GM20000 (cell line): ENCODE data around the gene ESD.

Experiments used
- DNase-seq: peaks from one replicate; pipeline ENCODE4 v3.0.0; 2012; ENCODE audit warnings: low spot score
- TF ChIP-seq, protein P1 (sequence below): IDR thresholded peaks from 2 replicates; pipeline ENCODE4 v1.5.1; 2012; ENCODE audit warnings: mild to moderate bottlenecking, control low read depth; ENCODE audit errors: extremely low read depth, missing control alignments

Gene ESD

DNA sequence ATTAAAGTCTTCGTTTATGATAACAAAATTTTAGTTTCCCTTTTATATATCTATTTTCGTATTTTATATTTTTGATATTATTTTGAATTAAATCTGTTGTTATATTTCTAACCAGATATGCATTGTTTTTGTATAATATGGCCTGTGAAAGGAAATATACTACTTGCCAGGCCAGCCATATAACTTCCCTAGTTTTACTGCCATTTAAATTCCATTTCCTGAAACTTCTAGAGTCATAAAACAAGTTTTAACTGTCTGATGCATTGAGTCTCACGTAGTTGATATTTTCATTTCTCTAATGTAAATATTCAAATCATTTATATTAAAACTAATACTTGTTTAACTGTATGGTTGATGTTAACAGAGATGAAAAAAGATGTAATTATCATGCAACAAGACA lies 13.5 kb downstream of the ESD start:
- no peak for DNase-seq
- TF ChIP-seq, protein P1, sequence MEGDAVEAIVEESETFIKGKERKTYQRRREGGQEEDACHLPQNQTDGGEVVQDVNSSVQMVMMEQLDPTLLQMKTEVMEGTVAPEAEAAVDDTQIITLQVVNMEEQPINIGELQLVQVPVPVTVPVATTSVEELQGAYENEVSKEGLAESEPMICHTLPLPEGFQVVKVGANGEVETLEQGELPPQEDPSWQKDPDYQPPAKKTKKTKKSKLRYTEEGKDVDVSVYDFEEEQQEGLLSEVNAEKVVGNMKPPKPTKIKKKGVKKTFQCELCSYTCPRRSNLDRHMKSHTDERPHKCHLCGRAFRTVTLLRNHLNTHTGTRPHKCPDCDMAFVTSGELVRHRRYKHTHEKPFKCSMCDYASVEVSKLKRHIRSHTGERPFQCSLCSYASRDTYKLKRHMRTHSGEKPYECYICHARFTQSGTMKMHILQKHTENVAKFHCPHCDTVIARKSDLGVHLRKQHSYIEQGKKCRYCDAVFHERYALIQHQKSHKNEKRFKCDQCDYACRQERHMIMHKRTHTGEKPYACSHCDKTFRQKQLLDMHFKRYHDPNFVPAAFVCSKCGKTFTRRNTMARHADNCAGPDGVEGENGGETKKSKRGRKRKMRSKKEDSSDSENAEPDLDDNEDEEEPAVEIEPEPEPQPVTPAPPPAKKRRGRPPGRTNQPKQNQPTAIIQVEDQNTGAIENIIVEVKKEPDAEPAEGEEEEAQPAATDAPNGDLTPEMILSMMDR = no peak

DNA sequence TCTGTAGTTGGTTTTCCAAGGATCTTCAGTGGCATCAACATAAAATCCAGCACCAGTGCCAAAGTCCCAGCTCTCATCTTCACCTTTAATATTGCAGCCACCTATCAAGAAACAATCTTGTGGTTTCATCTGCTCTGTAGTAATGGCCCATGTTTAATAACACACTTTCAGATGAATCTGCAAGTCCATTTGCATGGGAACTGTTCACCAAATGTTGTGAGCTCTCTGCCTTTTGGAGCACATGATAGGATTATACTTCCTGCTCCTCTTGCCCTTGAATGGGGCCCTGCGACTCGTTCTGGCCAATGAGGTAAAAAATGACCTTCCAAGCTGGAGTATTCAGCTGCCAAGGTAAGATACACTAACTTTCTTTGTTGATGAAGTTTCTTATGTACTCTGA lies 14.3 kb downstream of the ESD start:
- no peak for DNase-seq
- TF ChIP-seq, protein P1 = no peak

DNA sequence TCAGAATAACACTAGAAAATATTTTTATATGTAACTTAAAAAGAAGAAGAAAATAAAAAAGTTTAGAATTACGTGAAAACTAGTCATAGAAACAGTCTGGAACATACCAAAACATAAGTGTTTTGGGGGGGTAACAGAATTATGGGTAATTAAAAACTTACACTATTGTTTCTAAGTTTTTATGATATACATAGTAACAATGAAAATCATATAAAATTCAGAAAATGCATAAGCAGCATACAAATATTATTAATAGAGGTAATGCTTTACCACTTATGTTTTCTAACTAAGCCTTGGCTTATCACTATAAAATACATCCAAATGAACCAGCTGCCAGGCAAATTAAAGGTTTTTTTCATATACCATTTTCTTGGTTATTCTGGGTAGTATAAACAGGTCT lies 14.9 kb downstream of the ESD start:
- no peak for DNase-seq
- TF ChIP-seq, protein P1 = no peak

DNA sequence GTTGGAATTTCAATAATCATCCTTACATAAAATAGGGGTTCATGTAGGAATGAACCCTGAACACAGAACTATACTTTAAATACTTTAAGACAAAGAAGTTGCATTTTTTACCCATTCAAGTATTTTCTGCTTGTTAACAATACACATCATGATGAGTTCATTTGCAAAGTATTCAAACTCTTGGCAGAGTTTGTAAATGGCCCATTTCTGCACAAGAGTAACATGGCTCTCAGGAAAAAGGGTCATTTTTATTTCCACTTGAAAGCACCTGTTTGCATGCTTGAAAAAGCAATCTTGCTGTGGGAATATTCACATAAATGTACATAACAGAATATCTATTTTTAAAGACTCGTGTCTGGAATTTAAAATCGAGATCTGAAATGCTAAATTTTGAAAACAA lies 18.1 kb downstream of the ESD start:
- TF ChIP-seq, protein P1 = no peak
- DNase-seq = no peak

DNA sequence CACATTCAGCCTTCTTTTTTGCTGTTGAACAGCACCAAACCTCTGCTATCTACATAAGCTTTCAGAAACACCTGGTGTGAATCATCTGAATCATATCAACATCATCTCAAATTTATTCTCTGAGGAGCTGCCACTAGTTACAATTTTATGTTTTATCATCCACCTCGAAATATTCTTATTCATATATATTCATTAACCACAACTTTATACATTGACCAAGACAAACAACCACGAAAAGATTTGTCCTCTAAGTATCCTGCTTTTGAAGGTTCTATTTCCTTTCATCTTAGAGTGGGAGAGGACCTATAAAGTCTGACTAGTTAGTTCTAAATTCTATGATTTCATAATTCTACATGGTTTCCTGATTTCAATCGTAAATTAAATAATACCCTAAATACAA lies 18.9 kb downstream of the ESD start:
- no peak for DNase-seq
- TF ChIP-seq, protein P1 = no peak

DNA sequence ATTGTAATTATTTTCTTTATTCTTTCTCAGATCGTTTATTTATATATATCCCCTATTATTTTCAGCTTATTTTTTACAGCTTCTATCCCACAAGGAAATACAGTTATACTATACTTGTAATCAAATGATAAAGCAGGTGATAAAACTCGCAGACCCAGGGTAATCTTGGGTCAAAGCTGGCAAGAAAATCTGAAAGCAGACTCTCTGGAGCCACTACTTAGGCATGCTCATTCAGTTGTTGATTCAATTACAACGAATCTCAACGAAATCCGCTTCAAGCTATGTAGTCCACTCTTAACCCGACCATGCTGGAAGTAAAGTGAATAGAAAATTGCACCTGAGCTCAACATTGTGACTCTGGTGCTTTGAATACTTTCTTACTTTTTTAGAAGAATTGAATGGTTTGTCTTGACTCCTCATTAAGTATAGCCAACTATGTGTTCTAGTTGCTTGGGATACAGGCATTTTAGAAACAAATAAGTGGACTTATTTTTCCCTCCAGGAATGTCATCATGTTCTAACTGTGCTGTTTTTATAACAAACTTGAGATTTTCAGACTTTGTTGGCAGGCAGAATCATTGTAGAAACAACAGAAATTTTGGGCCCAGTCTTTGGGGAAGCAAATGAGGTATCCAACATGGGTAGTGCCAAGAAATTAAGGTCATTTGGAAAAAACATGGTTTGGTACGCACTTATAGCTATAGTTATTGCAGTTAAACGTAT lies 21.4 kb downstream of the ESD start:
- no peak for DNase-seq
- TF ChIP-seq, protein P1 = no peak

DNA sequence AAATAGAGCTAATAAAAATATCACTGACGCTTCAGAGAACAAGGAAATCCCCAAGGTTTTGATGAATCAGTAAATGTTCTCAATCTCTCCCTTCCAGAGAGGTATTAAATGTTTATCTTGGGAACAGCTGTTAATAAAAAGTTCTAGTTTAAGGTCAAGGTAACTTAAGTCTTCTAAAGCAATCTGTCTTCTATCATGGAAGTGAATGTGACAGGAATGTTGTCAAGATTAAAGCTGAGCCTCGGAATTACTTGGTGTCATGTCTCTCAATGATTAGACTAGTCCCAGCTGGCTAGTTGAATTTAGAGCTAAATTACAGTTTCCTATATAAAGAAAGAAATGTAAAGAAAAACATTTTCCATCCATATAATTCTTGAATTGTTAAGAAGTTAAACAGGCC lies 23.4 kb downstream of the ESD start:
- DNase-seq = no peak
- TF ChIP-seq, protein P1 = no peak
